PC-3 (cell line): ENCODE data around the gene ZNF236. TPM values are rescaled to one million over a fixed set of nuclear protein-coding genes. Genes with fewer than 3 reads are reported as not detected.
"Not testable (repeated sequence)": the region's sequence is repeated elsewhere in the genome, so short reads cannot be mapped to it uniquely, and the experiment has no call there.

Experiments
- ATAC-seq: fragments of 200-7000 bp; cut with Tn5 transposase; 2 replicates; pipeline ENCODE4 v1.9.1; 2020; ENCODE audit warnings: mild to moderate bottlenecking, moderate library complexity
- BruUV-seq: library from RNA; stranded (reverse); fragments of 400-500 nt; replicated peaks from 2 replicates; lab custom pipeline; 2021; lab: Mats Ljungman, UMichigan
- CTCF ChIA-PET: fragments of 300-600 bp; sonication (Branson Sonifier 250); formaldehyde crosslinking; loops from one replicate; lab custom pipeline; 2022; ENCODE audit warnings: antibody characterized with exemption; lab: Charles Lee
- POLR2A ChIA-PET: fragments of 300-600 bp; sonication (Branson Sonifier 250); formaldehyde crosslinking; loops from one replicate; lab custom pipeline; 2022; ENCODE audit warnings: antibody characterized with exemption; ENCODE audit not compliant: unreplicated experiment; lab: Charles Lee
- DNase-seq: peaks from one replicate; pipeline ENCODE4 v3.0.0-alpha.2; 2015
- H2AFZ ChIP-seq: fragments of 300-600 bp; sonication (generic); 2 replicates; pipeline ENCODE4 v1.6.0; 2016; ENCODE audit warnings: antibody characterized with exemption, low read length
- H3F3A ChIP-seq: fragments of 300-600 bp; sonication (generic); one replicate; pipeline ENCODE4 v1.6.0; 2017; ENCODE audit warnings: antibody characterized with exemption, low read length, control low read depth, mild to moderate bottlenecking; ENCODE audit not compliant: unreplicated experiment
- H3K27ac ChIP-seq: fragments of 300-600 bp; sonication (generic); 2 replicates; pipeline ENCODE4 v1.5.1; 2016; ENCODE audit warnings: mild to moderate bottlenecking, low read length
- H3K27me3 ChIP-seq: fragments of 300-600 bp; sonication (generic); 2 replicates; pipeline ENCODE4 v1.6.1; 2016; ENCODE audit warnings: low read length, mixed read lengths
- H3K36me3 ChIP-seq: fragments of 300-600 bp; sonication (generic); 2 replicates; pipeline ENCODE4 v1.6.1; 2016; ENCODE audit warnings: low read depth, mixed run types, low read length, mixed read lengths
- H3K4me1 ChIP-seq: fragments of 300-600 bp; sonication (generic); 2 replicates; pipeline ENCODE4 v1.5.1; 2016; ENCODE audit warnings: low read length; ENCODE audit not compliant: insufficient read depth
- H3K4me2 ChIP-seq: fragments of 300-600 bp; sonication (generic); 2 replicates; pipeline ENCODE4 v1.6.0; 2016; ENCODE audit warnings: low read length
- H3K4me3 ChIP-seq: fragments of 300-600 bp; sonication (generic); 2 replicates; pipeline ENCODE4 v1.5.1; 2016; ENCODE audit warnings: mild to moderate bottlenecking, low read length, mixed read lengths
- H3K79me2 ChIP-seq: fragments of 300-600 bp; sonication (generic); 2 replicates; pipeline ENCODE4 v1.6.1; 2017; ENCODE audit warnings: low read length, mixed read lengths
- H3K9ac ChIP-seq: fragments of 300-600 bp; sonication (generic); 2 replicates; pipeline ENCODE4 v1.6.0; 2016; ENCODE audit warnings: mild to moderate bottlenecking, low read length
- H3K9me2 ChIP-seq: fragments of 300-600 bp; sonication (generic); replicated peaks from 2 replicates; pipeline ENCODE4 v1.6.1; 2016; ENCODE audit warnings: mixed run types, low read length, mixed read lengths
- H3K9me3 ChIP-seq: fragments of 300-600 bp; sonication (generic); 2 replicates; pipeline ENCODE4 v1.6.1; 2016; ENCODE audit warnings: low read length, mixed read lengths
- H4K20me1 ChIP-seq: fragments of 300-600 bp; sonication (generic); 2 replicates; pipeline ENCODE4 v1.6.1; 2016; ENCODE audit warnings: low read length, mixed read lengths
- CTCF ChIP-seq: fragments of 300-600 bp; sonication (generic); conservative IDR thresholded peaks from 2 replicates; pipeline ENCODE4 v1.5.1; 2017; ENCODE audit warnings: antibody characterized with exemption, low read depth, mild to moderate bottlenecking, low read length
- EZH2 ChIP-seq: fragments of 300-600 bp; sonication (generic); IDR thresholded peaks from one replicate; pipeline ENCODE4 v1.6.1; 2017; ENCODE audit warnings: antibody characterized with exemption, mild to moderate bottlenecking, low read length; ENCODE audit not compliant: unreplicated experiment
- EZH2phosphoT487 ChIP-seq: fragments of 300-600 bp; sonication (generic); IDR thresholded peaks from 2 replicates; pipeline ENCODE4 v1.6.1; 2018; ENCODE audit warnings: mild to moderate bottlenecking, antibody characterized with exemption, low read length, borderline replicate concordance
- intact Hi-C: fragments of 100-400 bp; cut with micrococcal nuclease; formaldehyde crosslinking; loops from 2 replicates; pipeline ENCODE4 v1.9.0; 2023
- total RNA-seq: library from RNA; depleted of rRNA; stranded (reverse); fragments of >200 nt; gene quantifications from 2 replicates; pipeline ENCODE4 v1.2.3, GENCODE V29; 2014

ZNF236 gene
- total RNA-seq, 1 experiment from 2014 or later, result 7.7 TPM

- no peak for DNase-seq
- no peak overlapping the region for H3K27ac ChIP-seq
- ATAC-seq, result no peak
- H3K27me3 ChIP-seq, result no peaks in the 10 kb centered on the region
- H3K9me3 ChIP-seq, result no peaks in the 10 kb centered on the region
- H3K79me2 ChIP-seq, result no peaks in the 10 kb centered on the region
- H3K36me3 ChIP-seq, result no peaks in the 10 kb centered on the region
- no peak overlapping the region for H3K4me3 ChIP-seq
- H2AFZ ChIP-seq, result no peak overlapping the region
- H4K20me1 ChIP-seq, result no peaks in the 10 kb centered on the region
- intact Hi-C loops, result no loop called here
- H3K4me1 ChIP-seq, result no peaks in the 10 kb centered on the region
- no TSS peak for BruUV-seq
- POLR2A ChIA-PET, result no interaction called here
- no peaks in the 10 kb centered on the region for H3F3A ChIP-seq
- H3K9ac ChIP-seq, result no peak overlapping the region
- CTCF ChIA-PET, result no interaction called here
- no peak overlapping the region for H3K4me2 ChIP-seq
- H3K9me2 ChIP-seq, result no peaks in the 10 kb centered on the region
- no peak for TF ChIP-seq EZH2
- TF ChIP-seq EZH2phosphoT487, result no peak
- TF ChIP-seq CTCF, result no peak
These were observed 166.7 kb downstream of the ZNF236 start for GRCh38 chr18:76988827-76989646.

GRCh38 chr18:76989647-76990190, 167.4 kb downstream of the ZNF236 start:
- Histone ChIP-seq H4K20me1 (no peaks in the 10 kb centered on the region), H3K4me1 (no peaks in the 10 kb centered on the region), H3K27ac (no peak overlapping the region), H3K9ac (no peak overlapping the region), H3K9me3 (no peaks in the 10 kb centered on the region), H3K36me3 (no peaks in the 10 kb centered on the region), H3K27me3 (no peaks in the 10 kb centered on the region), H3K4me3 (no peak overlapping the region), H3F3A (no peaks in the 10 kb centered on the region), H3K79me2 (no peaks in the 10 kb centered on the region), H3K9me2 (no peaks in the 10 kb centered on the region), H3K4me2 (no peak overlapping the region), H2AFZ (no peak overlapping the region)
- TF ChIP-seq EZH2phosphoT487 (no peak), EZH2 (no peak), CTCF (no peak)
- ChIA-PET POLR2A (no interaction called here), CTCF (no interaction called here)
- no peak for ATAC-seq
- BruUV-seq, result no TSS peak
- DNase-seq, result no peak
- intact Hi-C loops, result no loop called here

- CTCF ChIA-PET, H3K36me3 ChIP-seq: not testable (repeated sequence)
These were observed 168.1 kb downstream of the ZNF236 start for GRCh38 chr18:76990343-76991020.

More at GRCh38 chr18:76990343-76991020, 168.1 kb downstream of the ZNF236 start:
- BruUV-seq, POLR2A ChIA-PET, H3K79me2 ChIP-seq, DNase-seq, H2AFZ ChIP-seq, H3K9ac ChIP-seq, H4K20me1 ChIP-seq, intact Hi-C loops, H3K27ac ChIP-seq, H3K4me3 ChIP-seq, ATAC-seq, H3K4me2 ChIP-seq, H3F3A ChIP-seq, H3K27me3 ChIP-seq, H3K9me3 ChIP-seq, H3K4me1 ChIP-seq, H3K9me2 ChIP-seq: not testable (repeated sequence)
